DOHH2 (cell line): Measurements from ENCODE around the gene PKHD1.

ENCODE experiments used
- H3F3A ChIP-seq: fragments of 200-600 bp; sonication (generic), shearing (Covaris generic); 2 replicates; pipeline ENCODE4 v1.6.0; 2016; ENCODE audit warnings: antibody characterized with exemption, mild to moderate bottlenecking; ENCODE audit not compliant: control insufficient read depth, insufficient read depth
- H3K27ac ChIP-seq: fragments of 200-600 bp; sonication (generic); 2 replicates; pipeline ENCODE4 v1.5.1; 2014; ENCODE audit warnings: low read depth, mild to moderate bottlenecking, low read length, moderate library complexity
- H3K27me3 ChIP-seq: fragments of 200-600 bp; sonication (generic); 2 replicates; pipeline ENCODE4 v1.6.1; 2014; ENCODE audit warnings: mild to moderate bottlenecking, low read length, mixed read lengths; ENCODE audit not compliant: control insufficient read depth
- H3K36me3 ChIP-seq: fragments of 200-600 bp; sonication (generic); 2 replicates; pipeline ENCODE4 v1.6.1; 2014; ENCODE audit warnings: mild to moderate bottlenecking, low read length, moderate library complexity, mixed read lengths; ENCODE audit not compliant: control insufficient read depth
- H3K4me1 ChIP-seq: fragments of 200-600 bp; sonication (generic); 2 replicates; pipeline ENCODE4 v1.6.1; 2014; ENCODE audit warnings: mild to moderate bottlenecking, low read length, mixed read lengths; ENCODE audit not compliant: control insufficient read depth
- H3K4me2 ChIP-seq: fragments of 200-600 bp; sonication (generic); 2 replicates; pipeline ENCODE4 v1.6.0; 2014; ENCODE audit warnings: mild to moderate bottlenecking, low read length, moderate library complexity
- H3K4me3 ChIP-seq: fragments of 200-600 bp; sonication (generic); 2 replicates; pipeline ENCODE4 v1.5.1; 2014; ENCODE audit warnings: mild to moderate bottlenecking, low read length, mixed read lengths
- H3K79me2 ChIP-seq: fragments of 200-600 bp; sonication (generic); 2 replicates; pipeline ENCODE4 v1.6.1; 2014; ENCODE audit warnings: mild to moderate bottlenecking, low read length, mixed read lengths; ENCODE audit not compliant: control insufficient read depth
- H3K9me2 ChIP-seq: fragments of 200-600 bp; sonication (generic); replicated peaks from 2 replicates; pipeline ENCODE4 v1.6.1; 2014; ENCODE audit warnings: mild to moderate bottlenecking, low read length, mixed read lengths; ENCODE audit not compliant: control insufficient read depth
- H3K9me3 ChIP-seq: fragments of 200-600 bp; sonication (generic); 2 replicates; pipeline ENCODE4 v1.6.1; 2014; ENCODE audit warnings: antibody characterized with exemption, low read length, mixed read lengths; ENCODE audit not compliant: control insufficient read depth, insufficient read depth
- H4K20me1 ChIP-seq: fragments of 200-600 bp; sonication (generic); 2 replicates; pipeline ENCODE4 v1.6.0; 2014; ENCODE audit warnings: low read depth, mild to moderate bottlenecking, antibody characterized with exemption, low read length, moderate library complexity; ENCODE audit not compliant: control insufficient read depth, insufficient read depth
- EZH2phosphoT487 ChIP-seq: fragments of 200-600 bp; sonication (generic); IDR thresholded peaks from 2 replicates; pipeline ENCODE4 v1.6.1; 2017; ENCODE audit warnings: borderline replicate concordance, mild to moderate bottlenecking, antibody characterized with exemption, low read length, moderate library complexity, mixed read lengths
- TF ChIP-seq, protein P1 (sequence below): fragments of 200-600 bp; sonication (generic); IDR thresholded peaks from one replicate; pipeline ENCODE4 v1.5.1; 2014; ENCODE audit warnings: antibody characterized with exemption, mild to moderate bottlenecking, low read depth, low read length; ENCODE audit not compliant: poor library complexity, severe bottlenecking

Gene PKHD1

DNA sequence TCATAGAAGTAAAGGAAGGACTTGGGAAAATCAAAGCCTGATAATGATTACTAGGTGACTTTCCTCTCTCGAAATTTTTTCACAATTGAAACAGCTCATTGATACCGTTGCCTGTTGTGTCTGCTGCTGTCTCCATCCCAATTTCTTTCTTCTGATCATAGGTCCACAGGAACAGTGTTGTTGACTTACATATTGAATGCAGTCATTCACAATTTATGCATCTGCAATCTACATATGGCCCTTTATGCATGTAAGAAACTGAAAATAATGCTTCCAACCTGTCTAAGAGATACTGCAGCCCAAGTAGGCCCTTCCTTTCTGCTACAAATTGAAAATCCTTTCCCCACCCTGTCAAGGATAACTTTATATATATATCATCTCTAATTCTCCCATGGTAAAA lies 381.3 kb downstream of the PKHD1 start:
- Histone ChIP-seq H3K36me3 (no peaks in the 10 kb centered on the region), H3K4me1 (no peaks in the 10 kb centered on the region), H3K27me3 (no peaks in the 10 kb centered on the region), H3K9me2 (no peaks in the 10 kb centered on the region; the same call in 1 of the 2 replicates), H3K79me2 (no peaks in the 10 kb centered on the region), H3K27ac (no peak overlapping the region), H3K9me3 (no peaks in the 10 kb centered on the region), H4K20me1 (no peaks in the 10 kb centered on the region), H3K4me3 (no peak overlapping the region), H3F3A (no peaks in the 10 kb centered on the region), H3K4me2 (no peak overlapping the region)
- TF ChIP-seq EZH2phosphoT487, result no peak
- TF ChIP-seq, protein P1, sequence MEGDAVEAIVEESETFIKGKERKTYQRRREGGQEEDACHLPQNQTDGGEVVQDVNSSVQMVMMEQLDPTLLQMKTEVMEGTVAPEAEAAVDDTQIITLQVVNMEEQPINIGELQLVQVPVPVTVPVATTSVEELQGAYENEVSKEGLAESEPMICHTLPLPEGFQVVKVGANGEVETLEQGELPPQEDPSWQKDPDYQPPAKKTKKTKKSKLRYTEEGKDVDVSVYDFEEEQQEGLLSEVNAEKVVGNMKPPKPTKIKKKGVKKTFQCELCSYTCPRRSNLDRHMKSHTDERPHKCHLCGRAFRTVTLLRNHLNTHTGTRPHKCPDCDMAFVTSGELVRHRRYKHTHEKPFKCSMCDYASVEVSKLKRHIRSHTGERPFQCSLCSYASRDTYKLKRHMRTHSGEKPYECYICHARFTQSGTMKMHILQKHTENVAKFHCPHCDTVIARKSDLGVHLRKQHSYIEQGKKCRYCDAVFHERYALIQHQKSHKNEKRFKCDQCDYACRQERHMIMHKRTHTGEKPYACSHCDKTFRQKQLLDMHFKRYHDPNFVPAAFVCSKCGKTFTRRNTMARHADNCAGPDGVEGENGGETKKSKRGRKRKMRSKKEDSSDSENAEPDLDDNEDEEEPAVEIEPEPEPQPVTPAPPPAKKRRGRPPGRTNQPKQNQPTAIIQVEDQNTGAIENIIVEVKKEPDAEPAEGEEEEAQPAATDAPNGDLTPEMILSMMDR, result no peak

DNA sequence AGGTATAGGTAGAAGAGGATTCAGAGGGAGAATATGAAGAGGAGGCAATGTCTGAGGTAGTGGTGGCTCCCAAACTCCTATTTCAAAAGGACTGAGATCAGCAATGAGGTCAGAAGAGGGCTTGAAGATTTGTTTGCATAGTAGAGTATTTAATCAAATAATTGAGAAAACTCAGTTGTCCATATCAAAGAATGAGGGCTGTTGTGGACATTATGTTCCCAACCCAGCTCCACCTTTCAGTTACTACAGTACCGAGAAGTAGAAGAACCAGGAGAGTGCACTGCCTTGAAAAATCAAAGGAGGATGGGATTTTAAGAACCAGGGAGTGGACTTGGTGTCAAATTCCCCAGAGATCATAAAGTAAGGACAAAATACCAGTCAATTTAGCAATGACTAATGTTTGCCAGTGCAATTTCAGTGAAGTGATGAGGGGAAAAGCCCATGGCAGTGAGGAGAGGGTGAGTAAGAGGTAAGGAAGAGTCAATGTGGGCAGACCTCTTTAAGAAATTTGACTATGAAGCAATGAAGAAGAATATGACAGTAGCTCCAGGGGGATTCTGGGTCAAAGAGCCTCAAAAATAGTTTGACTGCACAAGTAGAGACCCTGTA lies 382.4 kb downstream of the PKHD1 start:
- Histone ChIP-seq H3K36me3 (no peaks in the 10 kb centered on the region), H3F3A (no peaks in the 10 kb centered on the region), H4K20me1 (no peaks in the 10 kb centered on the region), H3K4me2 (no peak overlapping the region), H3K79me2 (no peaks in the 10 kb centered on the region), H3K9me3 (no peaks in the 10 kb centered on the region), H3K27me3 (no peaks in the 10 kb centered on the region), H3K9me2 (no peaks in the 10 kb centered on the region; the same call in 1 of the 2 replicates), H3K4me3 (no peak overlapping the region), H3K4me1 (no peaks in the 10 kb centered on the region), H3K27ac (no peak overlapping the region)
- TF ChIP-seq, protein P1, result no peak
- TF ChIP-seq EZH2phosphoT487, result no peak

DNA sequence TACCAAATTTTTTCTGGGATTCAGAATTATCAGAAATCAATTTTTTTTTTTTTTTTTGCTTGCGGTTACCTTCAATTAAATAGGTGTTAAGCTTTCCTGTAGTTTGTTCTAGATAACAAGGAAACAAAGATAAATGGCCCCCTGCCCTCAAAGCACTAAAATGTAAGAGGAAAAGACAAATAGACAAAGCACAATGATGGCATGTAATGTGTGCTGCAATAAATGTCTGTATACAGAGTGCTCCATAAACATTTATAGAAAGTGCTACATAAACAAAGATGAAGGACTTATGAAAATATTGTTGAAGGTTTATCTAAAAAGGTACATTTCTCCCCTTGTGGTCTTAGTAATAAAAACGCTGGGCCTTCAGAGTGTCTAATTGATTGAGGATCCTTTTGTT lies 384.6 kb downstream of the PKHD1 start:
- Histone ChIP-seq H3K9me2 (no peaks in the 10 kb centered on the region), H3K9me3 (no peaks in the 10 kb centered on the region), H3K79me2 (no peaks in the 10 kb centered on the region), H3K4me3 (no peak overlapping the region), H3K27ac (no peak overlapping the region), H3K4me1 (no peaks in the 10 kb centered on the region), H3F3A (no peaks in the 10 kb centered on the region), H4K20me1 (no peaks in the 10 kb centered on the region), H3K36me3 (no peaks in the 10 kb centered on the region), H3K4me2 (no peak overlapping the region), H3K27me3 (no peaks in the 10 kb centered on the region)
- no peak for TF ChIP-seq EZH2phosphoT487

DNA sequence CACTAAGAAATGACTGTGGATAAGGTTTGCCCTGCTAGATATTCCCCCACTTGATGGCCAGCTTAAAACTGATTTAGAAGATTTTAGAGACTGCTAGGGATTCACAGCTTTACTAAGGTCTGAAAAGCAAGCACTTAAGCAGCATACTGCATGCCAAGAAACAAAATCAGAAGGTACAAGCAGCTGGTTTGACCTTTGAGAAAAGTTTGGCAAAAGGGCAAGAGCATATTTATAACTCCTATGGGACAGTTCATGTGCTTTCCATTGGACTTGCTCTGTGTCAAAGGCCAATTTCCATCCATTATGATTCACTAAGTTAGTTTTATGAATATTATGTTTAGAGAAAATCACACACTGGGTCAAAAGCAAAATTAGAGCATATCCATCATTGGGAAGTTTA lies 402.8 kb downstream of the PKHD1 start:
- Histone ChIP-seq H3K27ac (no peak overlapping the region), H3F3A (no peaks in the 10 kb centered on the region), H3K36me3 (no peaks in the 10 kb centered on the region), H3K4me1 (no peaks in the 10 kb centered on the region), H3K9me2 (no peaks in the 10 kb centered on the region), H3K4me3 (no peak overlapping the region), H3K79me2 (no peaks in the 10 kb centered on the region), H3K9me3 (no peaks in the 10 kb centered on the region), H3K27me3 (no peaks in the 10 kb centered on the region; the same call in 1 of the 2 replicates), H3K4me2 (no peak overlapping the region), H4K20me1 (no peaks in the 10 kb centered on the region)
- no peak for TF ChIP-seq EZH2phosphoT487
- TF ChIP-seq, protein P1, result no peak
